Upper lobe of left lung (tissue), 6 donors: ENCODE results near the gene RAB6C. TPM values are rescaled to one million over a fixed set of nuclear protein-coding genes. Genes with fewer than 3 reads are reported as not detected.
A peak's percentile ranks its signal among the peaks of the same experiment; 100 is the strongest.
"Not testable (repeated sequence)": the region's sequence is repeated elsewhere in the genome, so short reads cannot be mapped to it uniquely, and the experiment has no call there.

Experiments
- ATAC-seq, 2 donors: fragments of 200-7000 bp; cut with Tn5 transposase; one replicate each; pipeline ENCODE4 v1.9.1; 2022; ENCODE audit warnings: mild to moderate bottlenecking in 2 of 2, moderate library complexity in 2 of 2; ENCODE audit not compliant: low FRiP score in 2 of 2
- DNase-seq, 2 donors: peaks; one replicate each; pipeline ENCODE4 v3.0.0-alpha.2; 2019 to 2020
- H3K27ac ChIP-seq, 4 donors: fragments of 200-600 bp; sonication (generic); one replicate each; pipeline ENCODE4 v1.5.1; 2016 to 2019
- H3K27me3 ChIP-seq, 4 donors: fragments of 200-600 bp; sonication (generic); one replicate each; pipeline ENCODE4 v1.5.1; 2017 to 2019
- H3K36me3 ChIP-seq, 4 donors: fragments of 200-600 bp; sonication (generic); one replicate each; pipeline ENCODE4 v1.5.1; 2016 to 2019
- H3K4me1 ChIP-seq, 4 donors: fragments of 200-600 bp; sonication (generic); one replicate each; pipeline ENCODE4 v1.5.1; 2018 to 2019
- H3K4me3 ChIP-seq, 4 donors: fragments of 200-600 bp; sonication (generic); one replicate each; pipeline ENCODE4 v1.5.1; 2017 to 2019; ENCODE audit warnings: mild to moderate bottlenecking in 2 of 4, moderate library complexity in 1 of 4
- H3K9me3 ChIP-seq, 4 donors: fragments of 200-600 bp; sonication (generic); one replicate each; pipeline ENCODE4 v1.5.1; 2018 to 2019
- CTCF ChIP-seq, 6 experiments: fragments of 450-650 bp in 4 of 6; fragments of 200-600 bp in 2 of 6; sonication (generic) in 2 of 6; IDR thresholded peaks; one replicate each; pipeline ENCODE4 v1.5.1; 2016 to 2019; ENCODE audit warnings: antibody characterized with exemption in 6 of 6
- EP300 ChIP-seq, 4 donors: sonication (generic); formaldehyde crosslinking; IDR thresholded peaks; one replicate each; pipeline ENCODE4 v1.5.1; 2017; ENCODE audit warnings: antibody characterized with exemption in 4 of 4, control low read depth in 2 of 4
- POLR2A ChIP-seq, 4 donors: fragments of 450-650 bp; IDR thresholded peaks; one replicate each; pipeline ENCODE4 v1.5.1; 2016 to 2017; ENCODE audit warnings: antibody characterized with exemption in 4 of 4, mild to moderate bottlenecking in 2 of 4
- POLR2AphosphoS5 ChIP-seq, 2 donors: sonication (generic); formaldehyde crosslinking; IDR thresholded peaks; one replicate each; pipeline ENCODE4 v1.5.1; 2017; ENCODE audit warnings: antibody characterized with exemption in 2 of 2
- WGBS, 2 donors: methylation state at CpG; one replicate each; pipeline ENCODE4 v1.1.5; 2017 to 2018; 5-methylcytosine and 5-hydroxymethylcytosine counted together
- total RNA-seq, 6 donors: library from RNA; depleted of rRNA in 4 of 6; stranded (reverse); fragments of >200 nt in 4 of 6; gene quantifications; one replicate each; pipeline versions ENCODE4 v1.1.0 to v1.2.1, GENCODE V29; 2016 to 2021
- donor health status: DM: no; HTN: no; CAD: no; lungs with moderate emphysema.
- donor health status: DM: no; HTN: yes; CAD: no; lungs with severe emphysema.

The RAB6C gene
- total RNA-seq, 6 donors from 2014 or later, result not detected

DNA sequence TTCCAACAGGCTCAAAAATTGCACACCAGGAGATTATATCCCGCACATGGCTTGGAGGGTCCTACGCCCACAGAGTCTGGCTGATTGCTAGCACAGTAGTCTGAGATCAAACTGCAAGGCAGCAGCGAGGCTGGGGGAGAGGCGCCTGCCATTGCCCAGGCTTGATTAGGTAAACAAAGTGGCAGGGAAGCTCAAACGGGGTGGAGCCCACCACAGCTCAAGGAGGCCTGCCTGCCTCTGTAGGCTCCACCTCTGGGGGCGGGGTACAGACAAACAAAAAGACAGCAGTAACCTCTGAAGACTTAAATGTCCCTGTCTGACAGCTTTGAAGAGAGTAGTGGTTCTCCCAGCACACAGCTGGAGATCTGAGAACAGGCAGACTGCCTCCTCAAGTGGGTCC lies 19.3 kb downstream of the RAB6C start:
- not testable (repeated sequence) for H3K9me3 ChIP-seq, H3K36me3 ChIP-seq, H3K27me3 ChIP-seq, DNase-seq, ATAC-seq, H3K27ac ChIP-seq, H3K4me3 ChIP-seq, H3K4me1 ChIP-seq
- 75 to 78% methylated on average over 5 to 6 of the region's 6 CpGs for WGBS, 2 donors

DNA sequence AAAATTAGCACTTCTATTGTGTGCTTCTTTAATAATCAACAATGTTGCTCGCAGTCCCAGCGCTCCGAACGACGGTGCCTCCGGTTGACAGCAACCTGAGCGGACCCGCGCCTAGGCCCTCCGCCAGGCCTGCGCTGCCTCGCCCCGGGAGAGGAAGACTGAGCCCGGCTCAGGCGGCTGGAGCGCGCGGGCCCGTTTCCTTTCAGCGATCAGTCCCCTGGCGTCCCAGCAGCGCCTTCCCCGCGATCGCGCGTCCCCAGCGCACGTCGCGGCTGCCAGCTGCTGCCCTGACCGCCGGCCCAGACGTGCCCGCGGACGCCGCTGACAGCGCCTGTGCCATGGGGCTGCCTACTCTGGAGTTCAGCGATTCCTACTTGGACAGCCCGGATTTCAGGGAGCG lies 26.4 kb downstream of the RAB6C start:
- not testable (repeated sequence) for H3K36me3 ChIP-seq, H3K4me3 ChIP-seq, H3K9me3 ChIP-seq, H3K27ac ChIP-seq, H3K4me1 ChIP-seq, ATAC-seq, H3K27me3 ChIP-seq
- WGBS, 2 donors, result 3 to 11% methylated on average over 24 to 29 of the region's 42 CpGs
- DNase-seq, result peak in 1 of 2 donors; percentile 83

- not testable (repeated sequence) for ATAC-seq, H3K4me1 ChIP-seq, H3K27ac ChIP-seq, DNase-seq, H3K4me3 ChIP-seq, H3K9me3 ChIP-seq, H3K27me3 ChIP-seq, H3K36me3 ChIP-seq
- WGBS, 2 donors, result 68 to 79% methylated on average over 5 of the region's 5 CpGs
These were observed 37.2 kb downstream of the RAB6C start for GRCh38 chr2:130016701-130017100.

DNA sequence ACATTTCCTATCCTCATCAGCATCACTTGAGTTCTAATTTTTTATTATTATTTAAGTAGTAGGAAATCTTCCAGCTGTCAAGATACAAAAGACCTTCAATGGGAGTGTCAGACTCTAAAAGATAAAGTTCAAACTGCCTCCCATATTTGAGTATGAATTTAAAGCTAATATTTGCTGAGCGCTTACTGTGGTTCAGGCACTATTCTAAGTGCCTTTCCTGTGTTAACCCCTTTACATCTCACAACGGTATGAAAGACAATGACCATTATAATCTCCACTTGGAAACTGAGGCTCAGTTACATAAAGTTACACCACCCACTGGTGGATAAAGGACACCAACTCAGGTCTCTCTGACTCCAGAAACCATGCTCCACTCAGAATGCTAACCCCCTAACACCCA lies 39.9 kb downstream of the RAB6C start:
- TF ChIP-seq EP300 (IDR thresholded peaks at IDR 0.05) (no peak), CTCF (IDR thresholded peaks at IDR 0.05) (no peak), POLR2A (IDR thresholded peaks at IDR 0.05) (no peak), POLR2AphosphoS5 (IDR thresholded peaks at IDR 0.05) (no peak)

GRCh38 chr2:130020069-130020468 lies 40.6 kb downstream of the RAB6C start:
- 14 to 21% methylated on average over 1 of the region's 1 CpG for WGBS, 2 donors
- not testable (repeated sequence) for ATAC-seq, H3K36me3 ChIP-seq, DNase-seq, H3K27ac ChIP-seq, H3K4me3 ChIP-seq, H3K27me3 ChIP-seq, H3K4me1 ChIP-seq, H3K9me3 ChIP-seq

More for the DNA sequence above, 39.9 kb downstream of the RAB6C start:
- Histone ChIP-seq H3K4me1 (no peaks in the 10 kb centered on the region), H3K9me3 (peaks cover 0 to 6% (median 2%) of the 10 kb centered on the region in 4 donors), H3K27ac (no peak overlapping the region), H3K36me3 (no peaks in the 10 kb centered on the region), H3K27me3 (no peaks in the 10 kb centered on the region), H3K4me3 (no peak overlapping the region)
- ATAC-seq (no peak), DNase-seq (no peak)
- WGBS, 2 donors, result 54 to 69% methylated on average over 2 of the region's 2 CpGs

DNA sequence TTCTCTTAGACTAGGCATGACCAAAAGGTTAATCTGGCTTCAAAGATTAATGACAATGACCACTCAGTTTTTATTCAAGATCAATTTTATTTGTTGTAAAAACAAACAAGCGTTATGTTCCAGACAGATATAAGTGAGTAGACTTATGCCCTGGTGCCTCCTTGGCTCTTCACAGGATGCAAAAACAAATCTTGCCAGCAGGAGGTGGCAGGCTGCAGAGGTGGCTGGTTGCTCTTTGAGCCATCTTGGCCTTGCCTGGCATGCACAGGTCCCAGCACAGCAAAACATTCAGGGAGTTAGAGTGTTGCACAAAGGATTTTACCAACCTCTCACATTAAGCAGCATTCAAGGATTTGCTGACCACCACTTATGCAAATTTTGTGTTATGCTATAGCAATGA lies 46.5 kb downstream of the RAB6C start:
- not testable (repeated sequence) for DNase-seq, H3K4me1 ChIP-seq, H3K9me3 ChIP-seq, H3K27me3 ChIP-seq, ATAC-seq, H3K27ac ChIP-seq, H3K36me3 ChIP-seq, H3K4me3 ChIP-seq
- 80 to 85% methylated on average over 1 of the region's 1 CpG for WGBS, 2 donors

Other genes with a start within 250 kb of the RAB6C start
- not detected for gene POTEF, start 149.6 kb downstream of the RAB6C start, total RNA-seq
- gene CCDC74B, start 165.4 kb downstream of the RAB6C start, total RNA-seq, result 10 to 100 TPM in 3 of 6 donors, 1 to 10 TPM in 2, under 1 TPM in 1; 0.40 to 20.5 (median 9.5) TPM
- 100 to 1,000 TPM in 1 of 6 donors, 10 to 100 TPM in 5; 33.3 to 109 (median 44.6) TPM for gene SMPD4, start 201.9 kb downstream of the RAB6C start, total RNA-seq
- gene MZT2B, start 202.6 kb downstream of the RAB6C start, total RNA-seq, result 100 to 1,000 TPM in 5 of 6 donors, 10 to 100 TPM in 1; 78.7 to 203 (median 130) TPM
- gene TUBA3E, start 218.8 kb downstream of the RAB6C start, total RNA-seq, result not detected